Motor neuron (in vitro differentiated cells): ENCODE results near the gene STK17A. TPM values are rescaled to one million over a fixed set of nuclear protein-coding genes. Genes with fewer than 3 reads are reported as not detected.
A peak's percentile ranks its signal among the peaks of the same experiment; 100 is the strongest.
"Not testable (repeated sequence)": the region's sequence is repeated elsewhere in the genome, so short reads cannot be mapped to it uniquely, and the experiment has no call there.

ENCODE experiments used
- ATAC-seq, 8 experiments: fragments of 200-7000 bp; cut with Tn5 transposase; replicated peaks in 6 of 8; 2 replicates each; pipeline ENCODE4 v1.8.0; 2021; ENCODE audit warnings: mild to moderate bottlenecking in 8 of 8, moderate library complexity in 8 of 8
- H3K27ac ChIP-seq, 2 donors: fragments of 250-450 bp; sonication (Bioruptor Pico); 2 replicates each; pipeline ENCODE4 v1.9.0; 2021; ENCODE audit warnings: antibody characterized with exemption in 2 of 2, mild to moderate bottlenecking in 2 of 2, moderate library complexity in 1 of 2
- H3K4me1 ChIP-seq, 2 donors: fragments of 250-450 bp; sonication (Bioruptor Pico); replicated peaks in 1 of 2; 2 replicates each; pipeline ENCODE4 v1.6.1; 2021; ENCODE audit warnings: antibody characterized with exemption in 2 of 2, mild to moderate bottlenecking in 2 of 2, moderate library complexity in 1 of 2
- H3K4me3 ChIP-seq, 5 donors: fragments of 250-450 bp; sonication (Bioruptor Pico); 2 replicates each; pipeline ENCODE4 v1.9.0; 2021; ENCODE audit warnings: antibody characterized with exemption in 5 of 5, mild to moderate bottlenecking in 5 of 5, moderate library complexity in 4 of 5
- whole genome bisulfite sequencing, 10 experiments: fragments of 450-650 bp; shearing (Covaris generic); methylation state at CpG; one replicate each; pipeline ENCODE4 v1.0.0; 2022; 5-methylcytosine and 5-hydroxymethylcytosine counted together
- in situ Hi-C, 9 experiments: fragments of 400-800 bp; cut with MboI; loops; one replicate each; pipeline ENCODE4 v1.15.0; 2021; ENCODE audit warnings: low sequenced_read_pairs in 9 of 9, low pct_unique_long_range_greater_than_20kb in 2 of 9; ENCODE audit not compliant: unreplicated experiment in 9 of 9
- total RNA-seq, 8 experiments: library from RNA; unstranded; fragments of 300-600 nt; gene quantifications; 2 replicates each; pipeline versions ENCODE4 v1.2.3 to v1.2.4, GENCODE V29; 2022

STK17A gene
- total RNA-seq, 8 experiments from 2014 or later = 3.9 to 18.4 (median 13.4) TPM

- WGBS, 10 experiments = 0 to 100% (median 93%) methylated on average over 1 to 2 of the region's 2 CpGs; no CpG with 5 or more reads in 4 of the 10 experiments
- ATAC-seq = no peak
- in situ Hi-C loops = loop anchor here in 5 of 9 experiments (25.0 kb wide), 2 partner anchors 121 to 246 kb away; no protein-coding TSS in a partner anchor
- Histone ChIP-seq H3K4me1 (no peaks in the 10 kb centered on the region), H3K27ac (no peak overlapping the region), H3K4me3 (no peak overlapping the region)
These were observed 8.1 kb downstream of the STK17A start for GRCh38 chr7:43590862-43591557.

GRCh38 chr7:43591558-43592180 lies 8.8 kb downstream of the STK17A start:
- 19 to 88% (median 66%) methylated on average over 2 to 4 of the region's 4 CpGs; no CpG with 5 or more reads in 1 of the 10 experiments for WGBS, 10 experiments
- in situ Hi-C loops = loop anchor here in 5 of 9 experiments (25.0 kb wide), 2 partner anchors 121 to 246 kb away; no protein-coding TSS in a partner anchor
- Histone ChIP-seq H3K4me1 (no peaks in the 10 kb centered on the region), H3K27ac (no peak overlapping the region), H3K4me3 (no peak overlapping the region)
- no peak for ATAC-seq

GRCh38 chr7:43592326-43592725 lies 9.4 kb downstream of the STK17A start:
- no peak overlapping the region for H3K4me3 ChIP-seq
- in situ Hi-C loops = loop anchor here in 5 of 9 experiments (25.0 kb wide), 2 partner anchors 120 to 245 kb away; no protein-coding TSS in a partner anchor
- 75 to 100% (median 100%) methylated on average over 1 to 3 of the region's 3 CpGs; no CpG with 5 or more reads in 3 of the 10 experiments for WGBS, 10 experiments
- ATAC-seq = no peak
- H3K4me1 ChIP-seq = no peaks in the 10 kb centered on the region
- H3K27ac ChIP-seq = no peak overlapping the region

GRCh38 chr7:43593010-43593409 lies 10.1 kb downstream of the STK17A start:
- WGBS, 10 experiments = 86 to 100% (median 100%) methylated on average over 1 of the region's 1 CpG; no CpG with 5 or more reads in 5 of the 10 experiments
- no peak overlapping the region for H3K27ac ChIP-seq
- no peaks in the 10 kb centered on the region for H3K4me1 ChIP-seq
- in situ Hi-C loops = loop anchor here in 5 of 9 experiments (25.0 kb wide), 2 partner anchors 119 to 244 kb away; no protein-coding TSS in a partner anchor
- no peak overlapping the region for H3K4me3 ChIP-seq
- no peak for ATAC-seq

GRCh38 chr7:43594020-43594419 lies 11.1 kb downstream of the STK17A start:
- no peak overlapping the region for H3K27ac ChIP-seq
- no peaks in the 10 kb centered on the region for H3K4me1 ChIP-seq
- WGBS, 10 experiments = 89 to 100% (median 100%) methylated on average over 1 to 2 of the region's 2 CpGs; no CpG with 5 or more reads in 3 of the 10 experiments
- no peak overlapping the region for H3K4me3 ChIP-seq
- in situ Hi-C loops = loop anchor here in 5 of 9 experiments (25.0 kb wide), 2 partner anchors 118 to 243 kb away; no protein-coding TSS in a partner anchor
- no peak for ATAC-seq

- 71 to 100% (median 95%) methylated on average over 2 to 5 of the region's 5 CpGs; no CpG with 5 or more reads in 4 of the 10 experiments for WGBS, 10 experiments
- H3K4me1 ChIP-seq, H3K27ac ChIP-seq, ATAC-seq, H3K4me3 ChIP-seq: not testable (repeated sequence)
- in situ Hi-C loops = loop anchor here in 5 of 9 experiments (25.0 kb wide), 2 partner anchors 116 to 241 kb away; no protein-coding TSS in a partner anchor
These were observed 13.5 kb downstream of the STK17A start for GRCh38 chr7:43596426-43596825.

GRCh38 chr7:43600056-43600455 lies 17.1 kb downstream of the STK17A start:
- no peak for ATAC-seq
- Histone ChIP-seq H3K27ac (no peak overlapping the region), H3K4me3 (no peak overlapping the region), H3K4me1 (no peaks in the 10 kb centered on the region)
- 89 to 100% (median 96%) methylated on average over 1 to 3 of the region's 3 CpGs; no CpG with 5 or more reads in 1 of the 10 experiments for WGBS, 10 experiments
- in situ Hi-C loops = no loop called here

- ATAC-seq = no peak
- WGBS, 10 experiments = 15 to 100% (median 94%) methylated on average over 1 of the region's 1 CpG; no CpG with 5 or more reads in 1 of the 10 experiments
- in situ Hi-C loops = no loop called here
- Histone ChIP-seq H3K27ac (no peak overlapping the region), H3K4me3 (no peak overlapping the region), H3K4me1 (no peaks in the 10 kb centered on the region)
These were observed 19.3 kb downstream of the STK17A start for GRCh38 chr7:43602256-43602655.

- in situ Hi-C loops = no loop called here
- no peak overlapping the region for H3K27ac ChIP-seq
- 90 to 100% (median 100%) methylated on average over 1 of the region's 1 CpG; no CpG with 5 or more reads in 1 of the 10 experiments for WGBS, 10 experiments
- H3K4me1 ChIP-seq = no peaks in the 10 kb centered on the region
- no peak for ATAC-seq
- H3K4me3 ChIP-seq = no peak overlapping the region
These were observed 21.3 kb downstream of the STK17A start for GRCh38 chr7:43604251-43604650.

GRCh38 chr7:43609097-43609496 lies 26.2 kb downstream of the STK17A start:
- 80 to 100% (median 100%) methylated on average over 1 to 2 of the region's 2 CpGs; no CpG with 5 or more reads in 5 of the 10 experiments for WGBS, 10 experiments
- in situ Hi-C loops = no loop called here

GRCh38 chr7:43612128-43612527 lies 29.2 kb downstream of the STK17A start:
- Histone ChIP-seq H3K27ac (no peak overlapping the region), H3K4me3 (no peak overlapping the region), H3K4me1 (peaks cover 3 to 8% of the 10 kb centered on the region in 2 donors)
- in situ Hi-C loops = no loop called here
- WGBS, 10 experiments = 40 to 100% (median 80%) methylated on average over 1 to 4 of the region's 5 CpGs; no CpG with 5 or more reads in 3 of the 10 experiments
- peak in 3 of 8 experiments; percentile 29 to 64 (median 31) for ATAC-seq

More at GRCh38 chr7:43609097-43609496, 26.2 kb downstream of the STK17A start:
- no peak overlapping the region for H3K27ac ChIP-seq
- H3K4me1 ChIP-seq = peaks cover 3 to 4% of the 10 kb centered on the region in 2 donors
- no peak overlapping the region for H3K4me3 ChIP-seq
- no peak for ATAC-seq

- peak in 2 of 8 experiments; percentile 55 to 56 for ATAC-seq
- Histone ChIP-seq H3K4me3 (no peak overlapping the region), H3K4me1 (peaks cover 3 to 13% of the 10 kb centered on the region in 2 donors), H3K27ac (no peak overlapping the region)
- in situ Hi-C loops = no loop called here
- WGBS, 10 experiments = 7 to 100% (median 90%) methylated on average over 2 to 3 of the region's 3 CpGs
These were observed 30.0 kb downstream of the STK17A start for GRCh38 chr7:43612599-43613589.
